GM21360 (cell line): Measurements from ENCODE around the gene PTPRA.

Experiments
- ATAC-seq: cut with Tn5 transposase; IDR thresholded peaks from one replicate; pipeline ENCODE4 v1.9.1; 2021; ENCODE audit warnings: mild to moderate bottlenecking, moderate library complexity; ENCODE audit not compliant: unreplicated experiment

The PTPRA gene

GRCh38 chr20:2921506-2921905 lies 48.2 kb downstream of the PTPRA start:
- ATAC-seq = no peak

GRCh38 chr20:2922957-2923356 lies 49.7 kb downstream of the PTPRA start:
- ATAC-seq = no peak

GRCh38 chr20:2930538-2930937 lies 57.3 kb downstream of the PTPRA start:
- ATAC-seq = no peak

- no peak for ATAC-seq
Measured at GRCh38 chr20:2932498-2932897, 59.2 kb downstream of the PTPRA start.

- no peak for ATAC-seq
Measured at GRCh38 chr20:2937902-2938301, 64.6 kb downstream of the PTPRA start.

- ATAC-seq = no peak
Measured at GRCh38 chr20:2942439-2942838, 69.2 kb downstream of the PTPRA start.

GRCh38 chr20:2946988-2947961 lies 74.0 kb downstream of the PTPRA start:
- no peak for ATAC-seq

GRCh38 chr20:2948968-2949367 lies 75.7 kb downstream of the PTPRA start:
- no peak for ATAC-seq

GRCh38 chr20:2952766-2953165 lies 79.5 kb downstream of the PTPRA start:
- ATAC-seq = no peak

GRCh38 chr20:2955257-2955970 lies 82.1 kb downstream of the PTPRA start:
- no peak for ATAC-seq

- ATAC-seq = no peak
Measured at GRCh38 chr20:2956480-2956879, 83.2 kb downstream of the PTPRA start.

GRCh38 chr20:2967841-2968240 lies 94.6 kb downstream of the PTPRA start:
- ATAC-seq = no peak

- ATAC-seq = no peak
Measured at GRCh38 chr20:2972126-2972525, 98.8 kb downstream of the PTPRA start.

- ATAC-seq = no peak
Measured at GRCh38 chr20:2973574-2973973, 100.3 kb downstream of the PTPRA start.

GRCh38 chr20:2978519-2978918 lies 105.2 kb downstream of the PTPRA start:
- no peak for ATAC-seq

GRCh38 chr20:2981646-2982045 lies 108.4 kb downstream of the PTPRA start:
- no peak for ATAC-seq

GRCh38 chr20:2983508-2983907 lies 110.2 kb downstream of the PTPRA start:
- peak; percentile 13 for ATAC-seq

GRCh38 chr20:2984028-2984501 lies 110.8 kb downstream of the PTPRA start:
- ATAC-seq = peak; percentile 65

- no peak for ATAC-seq
Measured at GRCh38 chr20:2984956-2985661, 111.8 kb downstream of the PTPRA start.

GRCh38 chr20:2986466-2986865 lies 113.2 kb downstream of the PTPRA start:
- no peak for ATAC-seq

- ATAC-seq = no peak
Measured at GRCh38 chr20:2987861-2988260, 114.6 kb downstream of the PTPRA start.
